Heart right ventricle (tissue), 16 donors: ENCODE results near the gene IGF1R. TPM values are rescaled to one million over a fixed set of nuclear protein-coding genes. Genes with fewer than 3 reads are reported as not detected.

Experiments used
- ATAC-seq, 8 donors: fragments of 200-7000 bp; cut with Tn5 transposase; one replicate each; pipeline ENCODE4 v1.9.1; 2020; ENCODE audit warnings: mild to moderate bottlenecking in 8 of 8, moderate library complexity in 8 of 8, moderate number of reproducible peaks in 1 of 8
- DNase-seq, 2 donors: peaks; one replicate each; pipeline ENCODE4 v3.0.0-alpha.2; 2020
- H3K27ac ChIP-seq, 10 donors: fragments of 200-600 bp; sonication (generic) in 2 of 10; one replicate each; pipeline versions ENCODE4 v1.5.0 to v1.8.0; 2020 to 2022; ENCODE audit warnings: mild to moderate bottlenecking in 3 of 10
- H3K27me3 ChIP-seq, 7 donors: fragments of 200-600 bp; one replicate each; pipeline ENCODE4 v1.8.0; 2021 to 2022; ENCODE audit warnings: mild to moderate bottlenecking in 2 of 7
- H3K36me3 ChIP-seq, 9 donors: fragments of 200-600 bp; sonication (generic) in 1 of 9; one replicate each; pipeline versions ENCODE4 v1.5.0 to v1.8.0; 2020 to 2022; ENCODE audit warnings: mild to moderate bottlenecking in 2 of 9
- H3K4me1 ChIP-seq, 9 donors: fragments of 200-600 bp; sonication (generic) in 1 of 9; one replicate each; pipeline versions ENCODE4 v1.5.0 to v1.8.0; 2020 to 2022; ENCODE audit warnings: mild to moderate bottlenecking in 4 of 9
- H3K4me3 ChIP-seq, 10 donors: fragments of 200-600 bp; sonication (generic) in 2 of 10; one replicate each; pipeline versions ENCODE4 v1.5.0 to v1.8.0; 2020 to 2022; ENCODE audit warnings: mild to moderate bottlenecking in 7 of 10, moderate library complexity in 2 of 10
- H3K9me3 ChIP-seq, 11 donors: fragments of 200-600 bp in 10 of 11; sonication (generic) in 2 of 11; one replicate each; pipeline versions ENCODE4 v1.5.0 to v1.8.0; 2013 to 2022; ENCODE audit warnings: mild to moderate bottlenecking in 2 of 11, control low read depth in 1 of 11, moderate library complexity in 1 of 11
- WGBS, 2 donors: extraction: QIAGEN DNeasy Blood & Tissue Kit; methylation state at CpG; one replicate each; pipeline ENCODE4 v1.1.7; 2013; ENCODE audit warnings: inconsistent platforms in 1 of 2; 5-methylcytosine and 5-hydroxymethylcytosine counted together
- intact Hi-C, 10 donors: fragments of 100-400 bp; cut with DNase I; formaldehyde crosslinking; loops; one replicate each; pipeline versions ENCODE4 v1.11.1 to v1.14.2; 2022
- polyA plus RNA-seq, 2 donors: library from polyadenylated mRNA; stranded (reverse); fragments of 200-250 nt; gene quantifications; one replicate each; pipeline ENCODE4 v1.2.3, GENCODE V29; 2013
- total RNA-seq, 10 donors: library from RNA; stranded (reverse); fragmentation: NEBNext Ultra II Directional in 3 of 10; extraction: Animal tissue kit (Norgen Biotek cat#: 25700) in 3 of 10; gene quantifications; one replicate each; pipeline versions ENCODE4 v1.2.1 to v1.2.4, GENCODE V29; 2021 to 2023
- TF ChIP-seq, protein P1 (sequence below), 9 donors: fragments of 200-600 bp; sonication (generic) in 2 of 9; IDR thresholded peaks; one replicate each; pipeline versions ENCODE4 v1.5.0 to v1.8.0; 2021 to 2022; ENCODE audit warnings: antibody characterized with exemption in 9 of 9, mild to moderate bottlenecking in 5 of 9, moderate library complexity in 1 of 9
- donor health status: Arrhythmogenic right ventricular cardiomyopathy.
- donor health status: ischemic (EF 13 %, LVEDD 7.1; RV severe dilation, severe dysfunction).
- donor health status: healthy with polysubstance abuse.
- donor health status: DM: no; HTN: yes; CAD: no.
- donor health status: DM: no; HTN: no; CAD: no.
- donor health status: ischemic (EF 25% LVEDD 6.9; RV normal size, moderate dysfunction).
- donor health status: ischemic (EF 25% LVEDD 5.7; RV mildly dilated, moderate dysfunction).
- donor health status: healthy.
- donor health status: DM: yes; HTN: yes; CAD: no.
- donor health status: Ischemic cardiomyopathy.
- donor health status: ischemic (EF 35%, LVEDD 5.7; RV mildly dilated, moderate dysfunction).
- donor health status: nonischemic (EF 11% LVEDD 7.7; RV severe dilation, severe dysfunction).
- donor health status: DM: yes; HTN: yes; CAD: no.
- donor health status: PGD.
- donor health status: ischemic (EF 29% LVEDD 5.4; RV normal size, mild dysfunction).
- donor health status: nonischemic (EF 23%, LVEDD 6.1; RV moderate dilation, normal function).

The IGF1R gene
- total and polyA plus RNA-seq, 12 donors, result 3.4 to 88.2 (median 45.9) TPM

- TF ChIP-seq, protein P1, sequence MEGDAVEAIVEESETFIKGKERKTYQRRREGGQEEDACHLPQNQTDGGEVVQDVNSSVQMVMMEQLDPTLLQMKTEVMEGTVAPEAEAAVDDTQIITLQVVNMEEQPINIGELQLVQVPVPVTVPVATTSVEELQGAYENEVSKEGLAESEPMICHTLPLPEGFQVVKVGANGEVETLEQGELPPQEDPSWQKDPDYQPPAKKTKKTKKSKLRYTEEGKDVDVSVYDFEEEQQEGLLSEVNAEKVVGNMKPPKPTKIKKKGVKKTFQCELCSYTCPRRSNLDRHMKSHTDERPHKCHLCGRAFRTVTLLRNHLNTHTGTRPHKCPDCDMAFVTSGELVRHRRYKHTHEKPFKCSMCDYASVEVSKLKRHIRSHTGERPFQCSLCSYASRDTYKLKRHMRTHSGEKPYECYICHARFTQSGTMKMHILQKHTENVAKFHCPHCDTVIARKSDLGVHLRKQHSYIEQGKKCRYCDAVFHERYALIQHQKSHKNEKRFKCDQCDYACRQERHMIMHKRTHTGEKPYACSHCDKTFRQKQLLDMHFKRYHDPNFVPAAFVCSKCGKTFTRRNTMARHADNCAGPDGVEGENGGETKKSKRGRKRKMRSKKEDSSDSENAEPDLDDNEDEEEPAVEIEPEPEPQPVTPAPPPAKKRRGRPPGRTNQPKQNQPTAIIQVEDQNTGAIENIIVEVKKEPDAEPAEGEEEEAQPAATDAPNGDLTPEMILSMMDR (IDR thresholded peaks at IDR 0.05), result no peak
- no peaks in the 10 kb centered on the region for H3K9me3 ChIP-seq
- ATAC-seq (peak in 7 of 8 donors; percentile 31 to 68 (median 39)), DNase-seq (no peak)
- peak overlapping the region in 7 of 10 donors; percentile 25 to 78 (median 40) for H3K27ac ChIP-seq
- peaks cover 0 to 37% (median 22%) of the 10 kb centered on the region in 9 donors for H3K4me1 ChIP-seq
- H3K36me3 ChIP-seq, result peaks cover 0 to 89% (median 55%) of the 10 kb centered on the region in 9 donors
- 32 to 39% methylated on average over 3 of the region's 3 CpGs for WGBS, 2 donors
- H3K4me3 ChIP-seq, result no peak overlapping the region
- intact Hi-C loops, result loop anchor here in 1 of 10 donors (5.0 kb wide), 1 partner anchor 290 kb away; no protein-coding TSS in a partner anchor
- H3K27me3 ChIP-seq, result no peaks in the 10 kb centered on the region
These were observed 278.7 kb downstream of the IGF1R start for GRCh38 chr15:98927022-98927421.

DNA sequence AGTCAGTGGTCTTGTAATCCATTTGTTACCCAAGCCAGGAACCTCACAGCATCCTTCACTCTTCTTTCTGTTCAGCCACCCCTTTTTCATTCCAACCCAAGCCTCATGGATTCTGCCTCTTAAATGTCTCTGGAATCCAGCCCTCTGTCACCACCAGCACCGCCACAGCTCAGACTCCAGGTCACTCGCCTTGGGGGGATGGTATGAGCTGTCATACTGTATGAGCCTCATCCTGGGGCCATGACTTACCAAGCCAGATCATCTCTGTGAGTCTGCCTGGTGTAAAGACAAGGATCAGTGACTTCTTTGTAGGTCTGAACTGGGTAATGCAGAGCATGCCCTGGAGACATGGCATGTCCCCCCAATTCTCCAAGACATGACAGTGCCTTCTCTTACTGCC lies 279.7 kb downstream of the IGF1R start:
- 74 to 77% methylated on average over 2 of the region's 2 CpGs for WGBS, 2 donors
- no peak for DNase-seq
- Histone ChIP-seq H3K4me1 (peaks cover 0 to 37% (median 22%) of the 10 kb centered on the region in 9 donors), H3K4me3 (no peak overlapping the region), H3K27ac (peak overlapping the region in 6 of 10 donors; percentile 3 to 78 (median 39)), H3K9me3 (no peaks in the 10 kb centered on the region), H3K27me3 (no peaks in the 10 kb centered on the region), H3K36me3 (peaks cover 0 to 89% (median 49%) of the 10 kb centered on the region in 9 donors)
- TF ChIP-seq, protein P1 (IDR thresholded peaks at IDR 0.05), result no peak
- intact Hi-C loops, result loop anchor here in 1 of 10 donors (5.0 kb wide), 1 partner anchor 291 kb away; no protein-coding TSS in a partner anchor
- no peak for ATAC-seq

DNA sequence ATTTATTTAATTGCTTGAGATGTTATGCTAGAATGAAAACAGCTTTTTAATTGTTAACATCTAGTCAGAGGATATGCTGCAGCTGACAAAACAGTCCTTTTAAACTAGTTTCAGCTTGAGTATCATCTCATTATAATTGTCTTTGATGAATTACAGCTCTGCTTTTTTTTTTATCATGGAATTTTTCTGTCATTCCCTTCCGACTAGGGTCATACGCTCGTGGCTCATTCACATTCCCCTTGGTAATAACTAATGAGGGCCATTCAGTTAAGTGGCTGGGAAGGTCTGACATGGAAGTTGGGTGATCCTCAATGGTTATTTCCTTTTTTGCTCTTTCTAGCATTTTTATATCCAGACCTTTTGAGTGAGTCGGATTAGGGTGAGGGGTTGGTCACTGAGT lies 282.2 kb downstream of the IGF1R start:
- no peak for ATAC-seq
- no peak for DNase-seq
- no peaks in the 10 kb centered on the region for H3K27me3 ChIP-seq
- 87 to 94% methylated on average over 4 of the region's 4 CpGs for WGBS, 2 donors
- no peaks in the 10 kb centered on the region for H3K9me3 ChIP-seq
- H3K27ac ChIP-seq, result no peak overlapping the region
- H3K4me3 ChIP-seq, result no peak overlapping the region
- peaks cover 0 to 22% (median 11%) of the 10 kb centered on the region in 9 donors for H3K4me1 ChIP-seq
- intact Hi-C loops, result no loop called here
- peaks cover 0 to 86% (median 44%) of the 10 kb centered on the region in 9 donors for H3K36me3 ChIP-seq
- TF ChIP-seq, protein P1 (IDR thresholded peaks at IDR 0.05), result no peak

DNA sequence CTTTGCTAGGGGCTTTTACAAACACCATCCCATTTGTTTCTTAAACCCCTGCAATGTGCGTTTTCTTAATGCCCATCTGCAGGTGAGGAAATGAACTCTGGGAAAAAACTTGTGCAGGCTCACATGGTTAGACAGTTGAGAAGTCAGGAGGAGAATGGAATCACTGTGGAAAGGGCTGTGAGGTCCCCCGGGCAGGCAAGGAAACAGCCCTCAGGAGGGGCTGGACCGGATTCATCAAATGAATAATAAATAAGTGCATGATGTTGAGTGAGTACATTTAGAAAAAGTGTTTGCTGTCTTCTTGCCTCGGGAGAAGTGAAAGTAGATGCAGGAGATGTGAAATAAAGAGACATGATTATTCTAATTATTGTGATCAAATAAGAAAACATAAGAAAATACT lies 282.7 kb downstream of the IGF1R start:
- H3K36me3 ChIP-seq, result peaks cover 0 to 86% (median 44%) of the 10 kb centered on the region in 9 donors
- H3K27ac ChIP-seq, result no peak overlapping the region
- DNase-seq, result no peak

More for the DNA sequence above, 282.7 kb downstream of the IGF1R start:
- Histone ChIP-seq H3K4me1 (peaks cover 0 to 22% (median 11%) of the 10 kb centered on the region in 9 donors), H3K4me3 (no peak overlapping the region), H3K9me3 (no peaks in the 10 kb centered on the region), H3K27me3 (no peaks in the 10 kb centered on the region)
- ATAC-seq, result no peak
- intact Hi-C loops, result no loop called here
- TF ChIP-seq, protein P1 (IDR thresholded peaks at IDR 0.05), result no peak
- 81 to 89% methylated on average over 4 of the region's 4 CpGs for WGBS, 2 donors
